Measurements from ENCODE around the gene SCN2A. TPM values are rescaled to one million over a fixed set of nuclear protein-coding genes. Genes with fewer than 3 reads are reported as not detected.

SCN2A gene
- total RNA-seq, 1 experiment from 2014 or later = 0.39 TPM

DNA sequence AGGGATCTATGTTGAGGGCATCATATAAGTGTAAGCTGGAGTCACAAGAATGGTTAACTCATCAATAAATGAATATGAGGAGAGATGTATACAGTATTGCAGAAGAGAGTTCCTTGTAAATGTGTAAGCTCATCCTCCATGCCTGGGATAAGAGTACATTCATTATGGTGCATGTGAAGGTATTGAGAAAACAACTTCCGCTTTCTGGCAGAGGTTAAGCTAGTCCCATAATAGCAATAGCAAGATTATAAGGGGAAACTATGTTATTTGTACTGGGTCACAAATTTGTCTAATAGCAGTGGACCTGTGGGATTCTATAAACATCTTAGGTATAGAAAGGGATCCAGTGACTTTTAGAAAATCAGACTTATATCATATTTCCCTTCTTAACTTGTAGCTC is 44.1 kb downstream of the SCN2A start:
- no peak overlapping the region for H3K4me3 Mint-ChIP-seq
- ChIA-PET POLR2A (no interaction called here), CTCF (interaction anchor here (1.8 kb wide), 1 partner anchor 10 kb away, joined by 4 read pairs; no protein-coding TSS in a partner anchor)
- ATAC-seq = no peak
- no peak overlapping the region for H3K27ac Mint-ChIP-seq
- peaks cover 10% of the 10 kb centered on the region for H3K9me3 Mint-ChIP-seq
- H3K27me3 Mint-ChIP-seq (ENCODE audit: low read depth) = no peaks in the 10 kb centered on the region
- H3K36me3 Mint-ChIP-seq = no peaks in the 10 kb centered on the region
- peaks cover 7% of the 10 kb centered on the region for H3K4me1 Mint-ChIP-seq
- TF ChIP-seq, protein P1, sequence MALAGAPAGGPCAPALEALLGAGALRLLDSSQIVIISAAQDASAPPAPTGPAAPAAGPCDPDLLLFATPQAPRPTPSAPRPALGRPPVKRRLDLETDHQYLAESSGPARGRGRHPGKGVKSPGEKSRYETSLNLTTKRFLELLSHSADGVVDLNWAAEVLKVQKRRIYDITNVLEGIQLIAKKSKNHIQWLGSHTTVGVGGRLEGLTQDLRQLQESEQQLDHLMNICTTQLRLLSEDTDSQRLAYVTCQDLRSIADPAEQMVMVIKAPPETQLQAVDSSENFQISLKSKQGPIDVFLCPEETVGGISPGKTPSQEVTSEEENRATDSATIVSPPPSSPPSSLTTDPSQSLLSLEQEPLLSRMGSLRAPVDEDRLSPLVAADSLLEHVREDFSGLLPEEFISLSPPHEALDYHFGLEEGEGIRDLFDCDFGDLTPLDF (CRISPR knock-in tag; IDR thresholded peaks at IDR 0.05) = no peak
- TF ChIP-seq, protein P2, sequence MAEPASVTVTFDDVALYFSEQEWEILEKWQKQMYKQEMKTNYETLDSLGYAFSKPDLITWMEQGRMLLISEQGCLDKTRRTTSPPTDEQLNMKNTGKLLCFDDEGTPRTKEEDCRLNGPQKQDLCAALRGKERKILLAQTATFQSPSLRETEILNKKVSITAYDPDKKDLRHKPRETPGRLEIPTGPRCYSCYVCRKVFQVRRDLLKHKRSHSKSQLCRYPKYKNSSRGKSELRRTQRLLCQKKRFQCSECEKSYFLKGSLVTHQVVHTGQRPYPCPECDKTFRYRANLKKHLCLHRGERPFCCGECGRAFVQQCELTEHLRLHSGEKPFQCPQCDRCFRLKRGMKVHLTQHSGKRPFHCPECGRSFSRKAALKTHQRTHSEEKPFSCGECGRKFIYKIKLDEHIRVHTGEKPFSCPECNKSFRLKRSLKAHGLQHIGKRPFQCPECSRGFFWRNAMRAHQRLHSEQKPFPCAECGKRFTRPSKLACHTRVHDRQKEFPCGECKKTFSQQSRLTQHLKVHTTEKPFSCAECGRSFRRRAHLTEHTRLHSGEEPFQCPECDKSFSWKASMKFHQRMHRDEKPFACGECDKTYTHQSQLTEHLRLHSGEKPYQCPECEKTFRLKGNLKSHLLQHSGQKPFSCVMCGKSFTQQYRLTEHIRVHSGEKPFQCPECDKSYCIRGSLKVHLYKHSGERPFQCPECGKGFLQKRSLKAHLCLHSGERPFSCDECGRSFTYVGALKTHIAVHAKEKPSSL (CRISPR knock-in tag; conservative IDR thresholded peaks at IDR 0.05) = no peak
- TF ChIP-seq SMAD3 (CRISPR knock-in tag; IDR thresholded peaks at IDR 0.05; ENCODE audit: borderline replicate concordance) (no peak), ZNF219 (CRISPR knock-in tag; IDR thresholded peaks at IDR 0.05; ENCODE audit: borderline replicate concordance) (no peak), CREM (CRISPR knock-in tag; IDR thresholded peaks at IDR 0.05) (no peak), RORB (CRISPR knock-in tag; IDR thresholded peaks at IDR 0.05) (no peak), KAT7 (CRISPR knock-in tag; IDR thresholded peaks at IDR 0.05; ENCODE audit: borderline replicate concordance) (no peak), ZBTB21 (CRISPR knock-in tag; IDR thresholded peaks at IDR 0.05; ENCODE audit: borderline replicate concordance) (no peak)
- TF ChIP-seq, protein P3, sequence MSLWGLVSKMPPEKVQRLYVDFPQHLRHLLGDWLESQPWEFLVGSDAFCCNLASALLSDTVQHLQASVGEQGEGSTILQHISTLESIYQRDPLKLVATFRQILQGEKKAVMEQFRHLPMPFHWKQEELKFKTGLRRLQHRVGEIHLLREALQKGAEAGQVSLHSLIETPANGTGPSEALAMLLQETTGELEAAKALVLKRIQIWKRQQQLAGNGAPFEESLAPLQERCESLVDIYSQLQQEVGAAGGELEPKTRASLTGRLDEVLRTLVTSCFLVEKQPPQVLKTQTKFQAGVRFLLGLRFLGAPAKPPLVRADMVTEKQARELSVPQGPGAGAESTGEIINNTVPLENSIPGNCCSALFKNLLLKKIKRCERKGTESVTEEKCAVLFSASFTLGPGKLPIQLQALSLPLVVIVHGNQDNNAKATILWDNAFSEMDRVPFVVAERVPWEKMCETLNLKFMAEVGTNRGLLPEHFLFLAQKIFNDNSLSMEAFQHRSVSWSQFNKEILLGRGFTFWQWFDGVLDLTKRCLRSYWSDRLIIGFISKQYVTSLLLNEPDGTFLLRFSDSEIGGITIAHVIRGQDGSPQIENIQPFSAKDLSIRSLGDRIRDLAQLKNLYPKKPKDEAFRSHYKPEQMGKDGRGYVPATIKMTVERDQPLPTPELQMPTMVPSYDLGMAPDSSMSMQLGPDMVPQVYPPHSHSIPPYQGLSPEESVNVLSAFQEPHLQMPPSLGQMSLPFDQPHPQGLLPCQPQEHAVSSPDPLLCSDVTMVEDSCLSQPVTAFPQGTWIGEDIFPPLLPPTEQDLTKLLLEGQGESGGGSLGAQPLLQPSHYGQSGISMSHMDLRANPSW (CRISPR knock-in tag; conservative IDR thresholded peaks at IDR 0.05; ENCODE audit: low read depth) = no peak
- no peak for DNase-seq (ENCODE audit: low spot score)

DNA sequence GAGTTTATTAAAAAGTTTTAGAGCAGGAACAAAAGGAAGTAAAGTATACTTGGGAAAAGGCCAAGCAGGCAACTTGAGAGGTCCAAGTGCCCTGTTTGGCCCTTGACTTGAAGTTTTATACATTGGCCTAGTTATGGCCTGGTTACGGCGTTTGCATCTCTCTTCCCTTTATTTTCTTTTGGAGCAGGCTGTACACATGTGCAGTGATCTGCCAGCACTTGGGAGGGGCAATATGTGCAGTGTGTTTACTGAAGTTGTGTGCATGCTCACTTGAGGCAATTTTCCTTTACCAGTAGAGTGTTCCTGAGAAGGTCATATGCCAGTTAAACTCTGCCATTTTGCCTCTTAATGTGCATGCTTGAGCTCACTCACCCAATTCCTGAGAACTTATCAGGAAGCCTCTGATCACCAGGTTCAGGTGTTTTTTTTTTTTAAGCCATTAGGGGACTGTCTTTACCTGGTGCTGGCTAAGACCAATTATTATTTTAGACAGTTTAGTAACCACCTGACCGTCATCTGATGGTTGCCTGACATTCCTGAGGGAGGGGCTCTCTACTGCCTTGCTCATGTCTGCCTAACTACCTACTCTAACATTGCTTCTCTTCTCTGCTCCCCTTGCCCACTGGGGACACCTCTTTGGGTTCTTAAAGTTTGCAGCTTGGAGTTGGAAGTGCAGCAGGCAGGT is 48.0 kb downstream of the SCN2A start:
- ChIA-PET CTCF (interaction anchor here (1.6 to 1.7 kb wide), 2 partner anchors 48 to 271 kb away, joined by 4 to 5 read pairs; partner anchors contain the start of gene SCN2A), POLR2A (interaction anchor here (0.7 kb wide), 1 partner anchor 686 kb away, joined by 3 read pairs; no protein-coding TSS in a partner anchor)
- TF ChIP-seq ELF4 (CRISPR knock-in tag; IDR thresholded peaks at IDR 0.05; ENCODE audit: low read depth) = no peak
- TF ChIP-seq, protein P4, sequence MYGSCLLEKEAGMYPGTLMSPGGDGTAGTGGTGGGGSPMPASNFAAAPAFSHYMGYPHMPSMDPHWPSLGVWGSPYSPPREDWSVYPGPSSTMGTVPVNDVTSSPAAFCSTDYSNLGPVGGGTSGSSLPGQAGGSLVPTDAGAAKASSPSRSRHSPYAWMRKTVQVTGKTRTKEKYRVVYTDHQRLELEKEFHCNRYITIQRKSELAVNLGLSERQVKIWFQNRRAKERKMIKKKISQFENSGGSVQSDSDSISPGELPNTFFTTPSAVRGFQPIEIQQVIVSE (CRISPR knock-in tag; IDR thresholded peaks at IDR 0.05; ENCODE audit: borderline replicate concordance) = no peak
- TF ChIP-seq, protein P5, sequence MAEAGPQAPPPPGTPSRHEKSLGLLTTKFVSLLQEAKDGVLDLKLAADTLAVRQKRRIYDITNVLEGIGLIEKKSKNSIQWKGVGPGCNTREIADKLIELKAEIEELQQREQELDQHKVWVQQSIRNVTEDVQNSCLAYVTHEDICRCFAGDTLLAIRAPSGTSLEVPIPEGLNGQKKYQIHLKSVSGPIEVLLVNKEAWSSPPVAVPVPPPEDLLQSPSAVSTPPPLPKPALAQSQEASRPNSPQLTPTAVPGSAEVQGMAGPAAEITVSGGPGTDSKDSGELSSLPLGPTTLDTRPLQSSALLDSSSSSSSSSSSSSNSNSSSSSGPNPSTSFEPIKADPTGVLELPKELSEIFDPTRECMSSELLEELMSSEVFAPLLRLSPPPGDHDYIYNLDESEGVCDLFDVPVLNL (CRISPR knock-in tag; IDR thresholded peaks at IDR 0.05; ENCODE audit: borderline replicate concordance, low read depth) = no peak
- no peak for TF ChIP-seq CBFB (CRISPR knock-in tag; IDR thresholded peaks at IDR 0.05; ENCODE audit: low read depth)
- TF ChIP-seq, protein P6, sequence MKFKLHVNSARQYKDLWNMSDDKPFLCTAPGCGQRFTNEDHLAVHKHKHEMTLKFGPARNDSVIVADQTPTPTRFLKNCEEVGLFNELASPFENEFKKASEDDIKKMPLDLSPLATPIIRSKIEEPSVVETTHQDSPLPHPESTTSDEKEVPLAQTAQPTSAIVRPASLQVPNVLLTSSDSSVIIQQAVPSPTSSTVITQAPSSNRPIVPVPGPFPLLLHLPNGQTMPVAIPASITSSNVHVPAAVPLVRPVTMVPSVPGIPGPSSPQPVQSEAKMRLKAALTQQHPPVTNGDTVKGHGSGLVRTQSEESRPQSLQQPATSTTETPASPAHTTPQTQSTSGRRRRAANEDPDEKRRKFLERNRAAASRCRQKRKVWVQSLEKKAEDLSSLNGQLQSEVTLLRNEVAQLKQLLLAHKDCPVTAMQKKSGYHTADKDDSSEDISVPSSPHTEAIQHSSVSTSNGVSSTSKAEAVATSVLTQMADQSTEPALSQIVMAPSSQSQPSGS (CRISPR knock-in tag; IDR thresholded peaks at IDR 0.05; ENCODE audit: borderline replicate concordance, low read depth) = no peak
- Mint-ChIP-seq H3K36me3 (no peaks in the 10 kb centered on the region), H3K4me3 (no peak overlapping the region), H3K9me3 (peaks cover 3% of the 10 kb centered on the region; the same call in 1 of the 2 replicates), H3K27ac (no peak overlapping the region), H3K27me3 (ENCODE audit: low read depth) (no peaks in the 10 kb centered on the region), H3K4me1 (peaks cover 2% of the 10 kb centered on the region; the same call in 1 of the 2 replicates)
- ATAC-seq (peak; percentile 72; the same call in 1 of the 2 replicates), DNase-seq (ENCODE audit: low spot score) (no peak)

All from WTC11 (cell line).